Endodermal cell (in vitro differentiated cells): ENCODE measurements around the gene MXD3. TPM values are rescaled to one million over a fixed set of nuclear protein-coding genes. Genes with fewer than 3 reads are reported as not detected.

ENCODE experiments used
- DNase-seq: peaks from one replicate; pipeline ENCODE4 v3.0.0-alpha.2; 2017
- H3K27ac ChIP-seq: 2 replicates; pipeline ENCODE4 v1.5.1; 2013; ENCODE audit warnings: mild to moderate bottlenecking, low read depth, low read length, moderate library complexity
- H3K27me3 ChIP-seq: 2 replicates; pipeline ENCODE4 v1.6.1; 2013; ENCODE audit warnings: mild to moderate bottlenecking, low read length, moderate library complexity; ENCODE audit not compliant: insufficient read depth, control insufficient read depth, poor library complexity, severe bottlenecking
- H3K36me3 ChIP-seq: 2 replicates; pipeline ENCODE4 v1.7.0; 2013; ENCODE audit warnings: mild to moderate bottlenecking, low read length, moderate library complexity; ENCODE audit not compliant: control insufficient read depth, insufficient read depth
- H3K4me1 ChIP-seq: one replicate; pipeline ENCODE4 v1.7.0; 2013; ENCODE audit warnings: low read length; ENCODE audit not compliant: control insufficient read depth, insufficient read depth
- H3K4me3 ChIP-seq: 2 replicates; pipeline ENCODE4 v1.5.1; 2013; ENCODE audit warnings: mild to moderate bottlenecking, low read length, moderate library complexity
- H3K9ac ChIP-seq: 2 replicates; pipeline ENCODE4 v1.6.1; 2013; ENCODE audit warnings: mild to moderate bottlenecking, low read length, moderate library complexity; ENCODE audit not compliant: poor library complexity, severe bottlenecking; ENCODE audit errors: extremely low read depth
- H3K9me3 ChIP-seq: 2 replicates; pipeline ENCODE4 v1.6.1; 2013; ENCODE audit warnings: mild to moderate bottlenecking, low read length, moderate library complexity; ENCODE audit not compliant: control insufficient read depth
- H3K27ac Mint-ChIP-seq: 2 replicates; pipeline ENCODE4 v1.8.0; 2020; ENCODE audit warnings: mixed read lengths
- H3K27me3 Mint-ChIP-seq: 2 replicates; pipeline ENCODE4 v1.8.0; 2021; ENCODE audit warnings: mild to moderate bottlenecking, mixed read lengths; ENCODE audit not compliant: insufficient read depth
- H3K36me3 Mint-ChIP-seq: 2 replicates; pipeline ENCODE4 v1.8.0; 2020; ENCODE audit warnings: low read depth, mixed read lengths
- H3K4me1 Mint-ChIP-seq: 2 replicates; pipeline ENCODE4 v1.8.0; 2020; ENCODE audit warnings: mixed read lengths
- H3K4me3 Mint-ChIP-seq: 2 replicates; pipeline ENCODE4 v1.8.0; 2020; ENCODE audit warnings: mild to moderate bottlenecking, moderate library complexity, mixed read lengths
- H3K9me3 Mint-ChIP-seq: 2 replicates; pipeline ENCODE4 v1.8.0; 2020; ENCODE audit warnings: mild to moderate bottlenecking, mixed read lengths
- WGBS, 2 experiments: methylation state at CpG; one replicate each; pipeline versions ENCODE4 v1.1.5 to v1.1.7; 2013; ENCODE audit warnings: missing lambda C conversion rate in 2 of 2, mixed read lengths in 1 of 2; ENCODE audit not compliant: insufficient coverage in 1 of 2, insufficient read length in 1 of 2; 5-methylcytosine and 5-hydroxymethylcytosine counted together
- total RNA-seq, 2 donors: library from RNA; stranded (reverse); fragmentation: NEBNext Ultra II Directional in 1 of 2; extraction: Animal tissue kit (Norgen Biotek cat#: 25700) in 1 of 2; gene quantifications; 2 replicates in 1 of 2; 3 replicates in 1 of 2; pipeline ENCODE4 v1.2.1, GENCODE V29; 2021
- TF ChIP-seq, protein P1 (sequence below): fragments of 200-600 bp; sonication (generic); conservative IDR thresholded peaks from 2 replicates; pipeline ENCODE4 v1.5.0; 2021; ENCODE audit warnings: antibody characterized with exemption, mild to moderate bottlenecking

MXD3 gene
- total RNA-seq, 2 donors from 2014 or later: 14.2 to 20.4 TPM

DNA sequence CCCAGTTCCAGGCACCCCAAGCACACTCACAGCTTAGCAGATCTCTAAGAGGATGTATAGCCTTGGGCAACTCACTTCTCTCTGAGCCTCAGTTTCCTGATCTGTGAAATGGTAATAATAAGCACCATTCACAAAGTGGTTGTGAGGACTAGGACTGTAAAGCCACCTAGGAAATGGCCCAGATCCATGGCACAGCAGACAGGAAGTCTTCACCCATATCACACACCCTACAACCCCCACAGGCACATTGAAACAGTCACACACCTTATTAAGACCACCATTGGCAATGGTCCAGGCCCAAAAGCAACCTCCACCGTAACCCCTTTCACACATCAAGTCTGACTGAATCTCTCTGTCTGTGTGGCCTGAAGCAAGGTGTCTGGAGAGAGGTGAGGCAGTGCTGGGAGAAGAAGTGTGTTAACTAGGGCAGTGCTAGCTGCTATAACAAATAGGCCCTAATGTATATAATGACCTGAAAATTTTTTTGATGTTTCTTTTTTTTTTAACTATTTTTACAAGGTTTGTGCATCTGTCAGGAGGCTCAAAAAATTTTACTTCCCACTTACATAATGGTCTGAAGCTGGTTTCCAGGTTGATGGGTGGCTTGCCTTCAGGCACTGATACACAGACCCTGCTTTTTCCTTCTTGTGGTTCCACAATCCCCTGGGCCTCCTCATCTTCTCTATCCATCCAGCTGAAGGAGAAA, 43.6 kb upstream of the MXD3 start:
- H3K27me3 ChIP-seq: peaks cover 12% of the 10 kb centered on the region
- peaks cover 6% of the 10 kb centered on the region for H3K4me1 Mint-ChIP-seq
- TF ChIP-seq, protein P1, sequence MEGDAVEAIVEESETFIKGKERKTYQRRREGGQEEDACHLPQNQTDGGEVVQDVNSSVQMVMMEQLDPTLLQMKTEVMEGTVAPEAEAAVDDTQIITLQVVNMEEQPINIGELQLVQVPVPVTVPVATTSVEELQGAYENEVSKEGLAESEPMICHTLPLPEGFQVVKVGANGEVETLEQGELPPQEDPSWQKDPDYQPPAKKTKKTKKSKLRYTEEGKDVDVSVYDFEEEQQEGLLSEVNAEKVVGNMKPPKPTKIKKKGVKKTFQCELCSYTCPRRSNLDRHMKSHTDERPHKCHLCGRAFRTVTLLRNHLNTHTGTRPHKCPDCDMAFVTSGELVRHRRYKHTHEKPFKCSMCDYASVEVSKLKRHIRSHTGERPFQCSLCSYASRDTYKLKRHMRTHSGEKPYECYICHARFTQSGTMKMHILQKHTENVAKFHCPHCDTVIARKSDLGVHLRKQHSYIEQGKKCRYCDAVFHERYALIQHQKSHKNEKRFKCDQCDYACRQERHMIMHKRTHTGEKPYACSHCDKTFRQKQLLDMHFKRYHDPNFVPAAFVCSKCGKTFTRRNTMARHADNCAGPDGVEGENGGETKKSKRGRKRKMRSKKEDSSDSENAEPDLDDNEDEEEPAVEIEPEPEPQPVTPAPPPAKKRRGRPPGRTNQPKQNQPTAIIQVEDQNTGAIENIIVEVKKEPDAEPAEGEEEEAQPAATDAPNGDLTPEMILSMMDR: no peak
- no peak overlapping the region for H3K4me3 ChIP-seq
- no peaks in the 10 kb centered on the region for H3K36me3 Mint-ChIP-seq
- H3K27ac ChIP-seq: no peak overlapping the region
- 95% methylated on average over 1 of the region's 1 CpG; no CpG with 5 or more reads in 1 of the 2 experiments for WGBS, 2 experiments
- H3K4me1 ChIP-seq: peaks cover 4% of the 10 kb centered on the region
- no peak for DNase-seq
- no peak overlapping the region for H3K27ac Mint-ChIP-seq
- H3K9ac ChIP-seq: no peak overlapping the region
- no peak overlapping the region for H3K4me3 Mint-ChIP-seq
- no peaks in the 10 kb centered on the region for H3K36me3 ChIP-seq
- no peaks in the 10 kb centered on the region for H3K9me3 Mint-ChIP-seq
- no peaks in the 10 kb centered on the region for H3K9me3 ChIP-seq
- H3K27me3 Mint-ChIP-seq: peaks cover 56% of the 10 kb centered on the region

DNA sequence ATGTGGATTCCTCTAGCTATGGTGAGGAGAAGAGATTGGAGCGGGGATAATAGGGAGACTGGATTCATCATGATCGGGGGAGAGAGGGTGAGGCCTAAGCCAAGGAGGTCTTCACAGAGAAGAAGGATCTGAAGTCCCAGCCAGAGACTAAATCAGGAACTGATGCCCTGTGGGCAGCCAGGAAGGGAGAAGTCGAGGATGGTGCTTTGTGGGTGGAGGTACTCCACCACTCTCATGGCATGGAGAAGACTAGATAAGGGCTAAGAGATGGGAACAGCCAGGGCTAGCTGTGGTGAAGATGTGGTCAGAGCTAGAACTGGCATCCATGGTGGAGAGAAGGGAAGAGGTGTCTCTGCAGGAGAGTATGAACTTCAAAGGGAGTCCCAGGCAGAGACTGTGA, 43.0 kb upstream of the MXD3 start:
- Histone ChIP-seq H3K4me1 (peaks cover 10% of the 10 kb centered on the region), H3K9me3 (no peaks in the 10 kb centered on the region), H3K4me3 (no peak overlapping the region), H3K9ac (no peak overlapping the region), H3K27me3 (peaks cover 12% of the 10 kb centered on the region), H3K27ac (no peak overlapping the region), H3K36me3 (peaks cover 6% of the 10 kb centered on the region)
- H3K9me3 Mint-ChIP-seq: no peaks in the 10 kb centered on the region
- H3K4me1 Mint-ChIP-seq: peaks cover 11% of the 10 kb centered on the region
- TF ChIP-seq, protein P1: no peak
- WGBS, 2 experiments: 74 to 81% methylated on average over 3 of the region's 3 CpGs
- peaks cover 3% of the 10 kb centered on the region for H3K36me3 Mint-ChIP-seq
- no peak overlapping the region for H3K27ac Mint-ChIP-seq
- no peak overlapping the region for H3K4me3 Mint-ChIP-seq
- DNase-seq: no peak
- peaks cover 52% of the 10 kb centered on the region for H3K27me3 Mint-ChIP-seq

DNA sequence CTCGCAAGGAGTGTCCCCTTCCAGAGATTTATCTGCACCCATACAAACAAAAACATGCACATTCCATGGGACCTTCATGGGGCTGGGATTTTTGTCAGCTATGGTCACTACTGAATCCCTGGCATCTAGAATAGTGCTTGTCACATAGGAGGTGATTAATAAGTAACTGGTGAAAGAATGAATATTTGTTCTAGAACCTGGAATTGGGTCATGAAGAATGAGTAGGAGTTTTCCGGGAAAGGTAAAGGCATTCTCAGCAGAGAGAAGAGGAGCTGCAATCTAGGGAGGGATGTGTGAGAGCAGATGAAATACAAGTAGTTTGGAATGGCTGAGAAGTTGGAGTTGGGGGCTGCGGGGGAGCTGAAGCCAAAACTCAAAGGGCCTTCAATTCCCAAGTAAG, 42.6 kb upstream of the MXD3 start:
- Histone ChIP-seq H3K27ac (no peak overlapping the region), H3K4me3 (no peak overlapping the region), H3K9ac (no peak overlapping the region), H3K4me1 (peaks cover 11% of the 10 kb centered on the region), H3K36me3 (peaks cover 10% of the 10 kb centered on the region), H3K27me3 (peaks cover 12% of the 10 kb centered on the region), H3K9me3 (no peaks in the 10 kb centered on the region)
- Mint-ChIP-seq H3K4me3 (no peak overlapping the region), H3K9me3 (no peaks in the 10 kb centered on the region), H3K27me3 (peaks cover 49% of the 10 kb centered on the region), H3K36me3 (peaks cover 6% of the 10 kb centered on the region), H3K4me1 (peaks cover 14% of the 10 kb centered on the region), H3K27ac (no peak overlapping the region)
- DNase-seq: no peak
- TF ChIP-seq, protein P1: no peak
- 84 to 90% methylated on average over 2 to 3 of the region's 3 CpGs for WGBS, 2 experiments
